Panc1 (cell line): ENCODE data around the gene ARHGEF26. TPM values are rescaled to one million over a fixed set of nuclear protein-coding genes. Genes with fewer than 3 reads are reported as not detected.

Experiments used
- ATAC-seq: fragments of 200-7000 bp; cut with Tn5 transposase; 2 replicates; pipeline ENCODE4 v1.9.1; 2020; ENCODE audit warnings: mild to moderate bottlenecking, moderate library complexity
- BruUV-seq: library from RNA; stranded (reverse); fragments of 400-500 nt; replicated peaks from 2 replicates; lab custom pipeline; 2021; lab: Mats Ljungman, UMichigan
- CTCF ChIA-PET: fragments of 300-600 bp; sonication (Branson Sonifier 250); formaldehyde crosslinking; loops from one replicate; lab custom pipeline; 2022; ENCODE audit warnings: antibody characterized with exemption; lab: Charles Lee
- POLR2A ChIA-PET: fragments of 300-600 bp; sonication (Branson Sonifier 250); formaldehyde crosslinking; loops from one replicate; lab custom pipeline; 2022; ENCODE audit warnings: antibody characterized with exemption; lab: Charles Lee
- DNase-seq: peaks from one replicate; pipeline ENCODE4 v3.0.0-alpha.2; 2010; ENCODE audit warnings: low read depth, low spot score
- H3K27ac ChIP-seq: 2 replicates; pipeline ENCODE4 v1.5.1; 2011; ENCODE audit warnings: mild to moderate bottlenecking, low read length, inconsistent platforms
- H3K27me3 ChIP-seq: fragments of 200-500 bp; sonication (Bioruptor generic); 2 replicates; pipeline ENCODE4 v1.6.0; 2014; ENCODE audit warnings: low read length, inconsistent platforms; ENCODE audit not compliant: control insufficient read depth, insufficient read depth
- H3K36me3 ChIP-seq: fragments of 200-500 bp; sonication (Bioruptor generic); 2 replicates; pipeline ENCODE4 v1.5.1; 2014; ENCODE audit warnings: inconsistent platforms, mild to moderate bottlenecking, low read length, moderate library complexity; ENCODE audit not compliant: control insufficient read depth, insufficient read depth
- H3K4me1 ChIP-seq: 2 replicates; pipeline ENCODE4 v1.5.1; 2011; ENCODE audit warnings: inconsistent platforms, mild to moderate bottlenecking, low read length, moderate library complexity; ENCODE audit not compliant: control insufficient read depth, insufficient read depth
- H3K4me3 ChIP-seq, 2 experiments: 2 replicates each; pipeline ENCODE4 v1.5.1; 2011 to 2012; ENCODE audit warnings: low read depth in 2 of 2, low read length in 2 of 2, mild to moderate bottlenecking in 2 of 2, inconsistent platforms in 1 of 2, moderate library complexity in 1 of 2
- H3K9me3 ChIP-seq: fragments of 200-500 bp; sonication (Bioruptor generic); 2 replicates; pipeline ENCODE4 v1.5.1; 2014; ENCODE audit warnings: low read depth, mild to moderate bottlenecking, inconsistent platforms, low read length, moderate library complexity; ENCODE audit not compliant: control insufficient read depth, insufficient read depth
- CTCF ChIP-seq: fragments of 450-650 bp; IDR thresholded peaks from 2 replicates; pipeline ENCODE4 v1.5.1; 2017; ENCODE audit warnings: mild to moderate bottlenecking
- POLR2AphosphoS5 ChIP-seq: IDR thresholded peaks from 2 replicates; pipeline ENCODE4 v1.6.1; 2012; ENCODE audit warnings: mild to moderate bottlenecking, low read depth, low read length, moderate library complexity
- REST ChIP-seq, 2 experiments: IDR thresholded peaks; 2 replicates each; pipeline ENCODE4 v1.6.1; 2011 to 2012; ENCODE audit warnings: low read depth in 2 of 2, control low read depth in 1 of 2, low read length in 1 of 2, mild to moderate bottlenecking in 1 of 2, moderate library complexity in 1 of 2; ENCODE audit not compliant: insufficient read depth in 1 of 2
- SIN3A ChIP-seq: IDR thresholded peaks from 2 replicates; pipeline ENCODE4 v1.6.1; 2012; ENCODE audit warnings: low read depth, mild to moderate bottlenecking, low read length, moderate library complexity, borderline replicate concordance; ENCODE audit not compliant: insufficient read depth
- TCF7L2 ChIP-seq: IDR thresholded peaks from 2 replicates; pipeline ENCODE4 v1.6.1; 2011; ENCODE audit warnings: mild to moderate bottlenecking, low read depth, low read length, inconsistent platforms
- in situ Hi-C: cut with HindIII; loops from 2 replicates; pipeline ENCODE4 v1.10.0; 2016; ENCODE audit warnings: low sequenced_read_pairs, low pct_unique_long_range_greater_than_20kb
- intact Hi-C: fragments of 100-400 bp; cut with micrococcal nuclease; formaldehyde crosslinking; loops from one replicate; pipeline ENCODE4 v1.10.0; 2022; ENCODE audit not compliant: unreplicated experiment
- total RNA-seq: library from RNA; stranded (reverse); gene quantifications from one replicate; pipeline ENCODE4 v1.2.1, GENCODE V29; 2021; ENCODE audit not compliant: unreplicated experiment

Gene ARHGEF26
- total RNA-seq, 1 experiment from 2014 or later: 2.0 TPM

GRCh38 chr3:154089421-154090420 is 31.5 kb upstream of the ARHGEF26 start:
- ChIA-PET POLR2A (no interaction called here), CTCF (no interaction called here)
- Histone ChIP-seq H3K27ac (no peak overlapping the region), H3K36me3 (no peaks in the 10 kb centered on the region), H3K27me3 (no peaks in the 10 kb centered on the region), H3K9me3 (no peaks in the 10 kb centered on the region), H3K4me1 (no peaks in the 10 kb centered on the region), H3K4me3 (no peak overlapping the region)
- no peak for ATAC-seq
- in situ Hi-C loops (no loop called here), intact Hi-C loops (no loop called here)
- BruUV-seq: no TSS peak
- TF ChIP-seq TCF7L2 (no peak), REST (IDR thresholded peaks at IDR 0.05; ENCODE audit: insufficient read depth in 1 of 2, low read depth in 2 of 2, low read length in 1 of 2) (no peak), POLR2AphosphoS5 (no peak), SIN3A (no peak), CTCF (no peak)
- DNase-seq: no peak

GRCh38 chr3:154094051-154094450 is 27.1 kb upstream of the ARHGEF26 start:
- no peaks in the 10 kb centered on the region for H3K9me3 ChIP-seq

More at GRCh38 chr3:154094051-154094450, 27.1 kb upstream of the ARHGEF26 start:
- ChIA-PET CTCF (no interaction called here), POLR2A (no interaction called here)
- Histone ChIP-seq H3K27ac (no peak overlapping the region), H3K4me3 (no peak overlapping the region), H3K4me1 (no peaks in the 10 kb centered on the region), H3K27me3 (no peaks in the 10 kb centered on the region), H3K36me3 (no peaks in the 10 kb centered on the region)
- TF ChIP-seq SIN3A (no peak), POLR2AphosphoS5 (no peak), REST (IDR thresholded peaks at IDR 0.05; ENCODE audit: insufficient read depth in 1 of 2, low read depth in 2 of 2, low read length in 1 of 2) (no peak), TCF7L2 (no peak)
- intact Hi-C loops (no loop called here), in situ Hi-C loops (no loop called here)
- ATAC-seq (no peak), DNase-seq (no peak)
- no TSS peak for BruUV-seq
